ENCODE data around the gene ABCC3. TPM values are rescaled to one million over a fixed set of nuclear protein-coding genes. Genes with fewer than 3 reads are reported as not detected.
A peak's percentile ranks its signal among the peaks of the same experiment; 100 is the strongest.

Gene ABCC3
- total RNA-seq, 1 experiment from 2014 or later, result 66.2 TPM

GRCh38 chr17:50603340-50603739 is 31.3 kb upstream of the ABCC3 start:
- ChIA-PET RAD21 (ENCODE audit: low non-redundant PET in 1 of 2, low total read pairs in 2 of 2, uncharacterized antibody in 2 of 2, unreplicated experiment in 2 of 2) (no interaction called here), POLR2A (interaction anchor here (0.5 kb wide), 1 partner anchor 251 kb away, joined by 3 read pairs; no protein-coding TSS in a partner anchor), CTCF (no interaction called here)
- no peaks in the 10 kb centered on the region for H3K79me2 ChIP-seq (ENCODE audit: insufficient read depth, low read length)
- no peaks in the 10 kb centered on the region for H3K9me3 ChIP-seq (ENCODE audit: control insufficient read depth in 1 of 2, insufficient read depth in 1 of 2, low read depth in 1 of 2, low read length in 2 of 2)
- H2AFZ ChIP-seq (ENCODE audit: low read depth, low read length, poor library complexity, severe bottlenecking), result no peak overlapping the region
- DNase-seq (ENCODE audit: low read depth, low spot score) (no peak), ATAC-seq (peak; percentile 93)
- H3K4me2 ChIP-seq (ENCODE audit: low read length), result no peak overlapping the region
- H3K9ac ChIP-seq (ENCODE audit: low read length), result no peak overlapping the region
- no peak overlapping the region for H3K4me3 ChIP-seq (replicated peaks in 1 of 2; ENCODE audit: low read depth in 1 of 2, low read length in 2 of 2)
- intact Hi-C loops (cut with micrococcal nuclease), result no loop called here
- H3K27me3 ChIP-seq (ENCODE audit: insufficient read depth, low read length), result no peaks in the 10 kb centered on the region
- no peaks in the 10 kb centered on the region for H3K9me2 ChIP-seq (ENCODE audit: insufficient read depth)
- no TSS peak for BruUV-seq (replicated peaks)
- TF ChIP-seq REST (IDR thresholded peaks at IDR 0.05; ENCODE audit: low read depth), result no peak
- TF ChIP-seq, protein P1, sequence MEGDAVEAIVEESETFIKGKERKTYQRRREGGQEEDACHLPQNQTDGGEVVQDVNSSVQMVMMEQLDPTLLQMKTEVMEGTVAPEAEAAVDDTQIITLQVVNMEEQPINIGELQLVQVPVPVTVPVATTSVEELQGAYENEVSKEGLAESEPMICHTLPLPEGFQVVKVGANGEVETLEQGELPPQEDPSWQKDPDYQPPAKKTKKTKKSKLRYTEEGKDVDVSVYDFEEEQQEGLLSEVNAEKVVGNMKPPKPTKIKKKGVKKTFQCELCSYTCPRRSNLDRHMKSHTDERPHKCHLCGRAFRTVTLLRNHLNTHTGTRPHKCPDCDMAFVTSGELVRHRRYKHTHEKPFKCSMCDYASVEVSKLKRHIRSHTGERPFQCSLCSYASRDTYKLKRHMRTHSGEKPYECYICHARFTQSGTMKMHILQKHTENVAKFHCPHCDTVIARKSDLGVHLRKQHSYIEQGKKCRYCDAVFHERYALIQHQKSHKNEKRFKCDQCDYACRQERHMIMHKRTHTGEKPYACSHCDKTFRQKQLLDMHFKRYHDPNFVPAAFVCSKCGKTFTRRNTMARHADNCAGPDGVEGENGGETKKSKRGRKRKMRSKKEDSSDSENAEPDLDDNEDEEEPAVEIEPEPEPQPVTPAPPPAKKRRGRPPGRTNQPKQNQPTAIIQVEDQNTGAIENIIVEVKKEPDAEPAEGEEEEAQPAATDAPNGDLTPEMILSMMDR (IDR thresholded peaks at IDR 0.05 in 2 of 3, conservative IDR thresholded peaks at IDR 0.05 in 1 of 3; ENCODE audit: borderline replicate concordance in 1 of 3, insufficient read depth in 1 of 3, low read depth in 2 of 3, low read length in 2 of 3), result peak in 2 of 3 experiments; percentile 54 to 58; a peak in 4 of 6 replicates
- no peaks in the 10 kb centered on the region for H3K4me1 ChIP-seq (ENCODE audit: control insufficient read depth in 1 of 2, insufficient read depth in 2 of 2, low read length in 2 of 2)
- H4K20me1 ChIP-seq (ENCODE audit: insufficient read depth), result no peaks in the 10 kb centered on the region
- no peak overlapping the region for H3K27ac ChIP-seq (ENCODE audit: low read depth, low read length)
- no peaks in the 10 kb centered on the region for H3K36me3 ChIP-seq (ENCODE audit: control insufficient read depth in 1 of 2, insufficient read depth in 2 of 2, low read length in 2 of 2)

DNA sequence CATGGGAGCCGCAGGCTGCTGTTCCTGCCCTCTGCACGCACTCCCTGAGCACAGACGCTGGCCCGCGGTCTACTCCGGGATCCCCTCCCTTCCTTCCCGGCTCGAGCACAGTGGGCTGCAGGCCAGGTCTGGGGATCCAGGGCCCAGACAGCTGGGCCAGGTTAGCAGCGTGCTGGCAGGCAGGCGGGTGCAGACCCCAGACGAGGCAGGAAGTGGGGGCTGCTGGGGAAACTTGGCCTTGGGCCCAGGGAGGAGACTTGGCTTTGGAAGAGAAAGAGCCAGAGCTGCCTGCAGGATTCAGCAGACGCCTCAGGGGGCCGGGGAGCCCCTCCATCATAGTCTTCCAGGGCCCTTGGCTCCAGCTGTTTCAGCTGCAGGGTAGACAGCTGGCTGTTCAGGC is 30.2 kb upstream of the ABCC3 start:
- Histone ChIP-seq H3K36me3 (ENCODE audit: control insufficient read depth in 1 of 2, insufficient read depth in 2 of 2, low read length in 2 of 2) (no peaks in the 10 kb centered on the region), H3K79me2 (ENCODE audit: insufficient read depth, low read length) (no peaks in the 10 kb centered on the region), H3K9me3 (ENCODE audit: control insufficient read depth in 1 of 2, insufficient read depth in 1 of 2, low read depth in 1 of 2, low read length in 2 of 2) (no peaks in the 10 kb centered on the region), H3K4me2 (ENCODE audit: low read length) (no peak overlapping the region), H3K27me3 (ENCODE audit: insufficient read depth, low read length) (no peaks in the 10 kb centered on the region), H3K4me1 (ENCODE audit: control insufficient read depth in 1 of 2, insufficient read depth in 2 of 2, low read length in 2 of 2) (no peaks in the 10 kb centered on the region), H4K20me1 (ENCODE audit: insufficient read depth) (no peaks in the 10 kb centered on the region), H3K4me3 (replicated peaks in 1 of 2; ENCODE audit: low read depth in 1 of 2, low read length in 2 of 2) (no peak overlapping the region), H3K9ac (ENCODE audit: low read length) (no peak overlapping the region), H3K27ac (ENCODE audit: low read depth, low read length) (no peak overlapping the region), H2AFZ (ENCODE audit: low read depth, low read length, poor library complexity, severe bottlenecking) (no peak overlapping the region), H3K9me2 (ENCODE audit: insufficient read depth) (no peaks in the 10 kb centered on the region)
- CTCF ChIA-PET, result no interaction called here
- RAD21 ChIA-PET (ENCODE audit: low non-redundant PET in 1 of 2, low total read pairs in 2 of 2, uncharacterized antibody in 2 of 2, unreplicated experiment in 2 of 2), result no interaction called here
- intact Hi-C loops (cut with micrococcal nuclease), result no loop called here
- DNase-seq (ENCODE audit: low read depth, low spot score) (no peak), ATAC-seq (no peak)
- BruUV-seq (replicated peaks), result no TSS peak
- POLR2A ChIA-PET, result no interaction called here
- no peak for TF ChIP-seq POLR2AphosphoS5 (IDR thresholded peaks at IDR 0.05; ENCODE audit: low read depth, low read length)
- no peak for TF ChIP-seq CBX3 (IDR thresholded peaks at IDR 0.05; ENCODE audit: low read depth)
- TF ChIP-seq EZH2phosphoT487 (IDR thresholded peaks at IDR 0.05; ENCODE audit: borderline replicate concordance), result no peak
- no peak for TF ChIP-seq ELF1 (IDR thresholded peaks at IDR 0.05; ENCODE audit: borderline replicate concordance, low read depth)
- no peak for TF ChIP-seq ZNF274 (IDR thresholded peaks at IDR 0.05; ENCODE audit: low read depth, low read length)
- TF ChIP-seq, protein P2, sequence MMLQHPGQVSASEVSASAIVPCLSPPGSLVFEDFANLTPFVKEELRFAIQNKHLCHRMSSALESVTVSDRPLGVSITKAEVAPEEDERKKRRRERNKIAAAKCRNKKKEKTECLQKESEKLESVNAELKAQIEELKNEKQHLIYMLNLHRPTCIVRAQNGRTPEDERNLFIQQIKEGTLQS (IDR thresholded peaks at IDR 0.05), result no peak
- no peak for TF ChIP-seq EGR1 (IDR thresholded peaks at IDR 0.05; ENCODE audit: low read depth)
- no peak for TF ChIP-seq FOSL1 (IDR thresholded peaks at IDR 0.05; ENCODE audit: low read depth)
- TF ChIP-seq SRF (IDR thresholded peaks at IDR 0.05; ENCODE audit: low read depth), result no peak
- TF ChIP-seq REST (IDR thresholded peaks at IDR 0.05; ENCODE audit: low read depth), result no peak
